Smooth muscle cell of the brain vasculature (primary cell): ENCODE results near the gene PTPN7.
"Not testable (repeated sequence)": the region's sequence is repeated elsewhere in the genome, so short reads cannot be mapped to it uniquely, and the experiment has no call there.

Experiments used
- DNase-seq: peaks from one replicate; pipeline ENCODE4 v3.0.0-alpha.2; 2012; ENCODE audit warnings: low read depth, low spot score

PTPN7 gene

GRCh38 chr1:202130816-202131522 lies 29.4 kb downstream of the PTPN7 start:
- no peak for DNase-seq

- no peak for DNase-seq
Observed at GRCh38 chr1:202130297-202130721, 30.1 kb downstream of the PTPN7 start.

GRCh38 chr1:202129453-202130296 lies 30.7 kb downstream of the PTPN7 start:
- no peak for DNase-seq

GRCh38 chr1:202127836-202128622 lies 32.4 kb downstream of the PTPN7 start:
- no peak for DNase-seq

GRCh38 chr1:202127061-202127460 lies 33.3 kb downstream of the PTPN7 start:
- no peak for DNase-seq

- DNase-seq = no peak
Observed at GRCh38 chr1:202126426-202126825, 34.0 kb downstream of the PTPN7 start.

- DNase-seq = no peak
Observed at GRCh38 chr1:202125611-202126010, 34.8 kb downstream of the PTPN7 start.

- DNase-seq = no peak
Observed at GRCh38 chr1:202124142-202124541, 36.3 kb downstream of the PTPN7 start.

- no peak for DNase-seq
Observed at GRCh38 chr1:202123336-202123813, 37.0 kb downstream of the PTPN7 start.

GRCh38 chr1:202122639-202123335 lies 37.6 kb downstream of the PTPN7 start, which contains the start of gene GPR37L1:
GPR37L1 (plus strand) TSS chr1:202122917; CDS start chr1:202122964, 47 bp downstream.
- no peak for DNase-seq

- DNase-seq = no peak
Observed at GRCh38 chr1:202121006-202121405, 39.4 kb downstream of the PTPN7 start.

- no peak for DNase-seq
Observed at GRCh38 chr1:202117898-202118371, 42.5 kb downstream of the PTPN7 start.

- no peak for DNase-seq
Observed at GRCh38 chr1:202116287-202116686, 44.1 kb downstream of the PTPN7 start.

- DNase-seq = no peak
Observed at GRCh38 chr1:202113690-202114300, 46.6 kb downstream of the PTPN7 start.

GRCh38 chr1:202112859-202113689 lies 47.3 kb downstream of the PTPN7 start:
- no peak for DNase-seq

GRCh38 chr1:202111589-202111988 lies 48.8 kb downstream of the PTPN7 start:
- DNase-seq = not testable (repeated sequence)

GRCh38 chr1:202110977-202111376 lies 49.4 kb downstream of the PTPN7 start:
- DNase-seq = no peak

- DNase-seq = no peak
Observed at GRCh38 chr1:202107801-202108731, 52.3 kb downstream of the PTPN7 start.

- DNase-seq = no peak
Observed at GRCh38 chr1:202107321-202107761, 53.1 kb downstream of the PTPN7 start.
